Measurements from ENCODE around the gene SEMA4D. TPM values are rescaled to one million over a fixed set of nuclear protein-coding genes. Genes with fewer than 3 reads are reported as not detected.
A peak's percentile ranks its signal among the peaks of the same experiment; 100 is the strongest.

SEMA4D gene
- total RNA-seq, 1 donor from 2014 or later, result 12.3 TPM

- H3K4me3 ChIP-seq (ENCODE audit: low read depth, low read length), result no peak overlapping the region
- no peak for TF ChIP-seq CTCF (conservative IDR thresholded peaks at IDR 0.05; ENCODE audit: low read depth, low read length)
- peak; percentile 99 for DNase-seq (ENCODE audit: low read depth)
Observed at GRCh38 chr9:89466451-89467277, 31.2 kb downstream of the SEMA4D start.

- no peak for DNase-seq (ENCODE audit: low read depth)
- H3K4me3 ChIP-seq (ENCODE audit: low read depth, low read length), result no peak overlapping the region
- no peak for TF ChIP-seq CTCF (conservative IDR thresholded peaks at IDR 0.05; ENCODE audit: low read depth, low read length)
Observed at GRCh38 chr9:89465726-89466308, 32.1 kb downstream of the SEMA4D start.

- TF ChIP-seq CTCF (conservative IDR thresholded peaks at IDR 0.05; ENCODE audit: low read depth, low read length), result no peak
- no peak overlapping the region for H3K4me3 ChIP-seq (ENCODE audit: low read depth, low read length)
- no peak for DNase-seq (ENCODE audit: low read depth)
Observed at GRCh38 chr9:89465001-89465451, 32.9 kb downstream of the SEMA4D start.

GRCh38 chr9:89464300-89464901 lies 33.5 kb downstream of the SEMA4D start:
- DNase-seq (ENCODE audit: low read depth), result no peak
- H3K4me3 ChIP-seq (ENCODE audit: low read depth, low read length), result no peak overlapping the region
- TF ChIP-seq CTCF (conservative IDR thresholded peaks at IDR 0.05; ENCODE audit: low read depth, low read length), result no peak

DNA sequence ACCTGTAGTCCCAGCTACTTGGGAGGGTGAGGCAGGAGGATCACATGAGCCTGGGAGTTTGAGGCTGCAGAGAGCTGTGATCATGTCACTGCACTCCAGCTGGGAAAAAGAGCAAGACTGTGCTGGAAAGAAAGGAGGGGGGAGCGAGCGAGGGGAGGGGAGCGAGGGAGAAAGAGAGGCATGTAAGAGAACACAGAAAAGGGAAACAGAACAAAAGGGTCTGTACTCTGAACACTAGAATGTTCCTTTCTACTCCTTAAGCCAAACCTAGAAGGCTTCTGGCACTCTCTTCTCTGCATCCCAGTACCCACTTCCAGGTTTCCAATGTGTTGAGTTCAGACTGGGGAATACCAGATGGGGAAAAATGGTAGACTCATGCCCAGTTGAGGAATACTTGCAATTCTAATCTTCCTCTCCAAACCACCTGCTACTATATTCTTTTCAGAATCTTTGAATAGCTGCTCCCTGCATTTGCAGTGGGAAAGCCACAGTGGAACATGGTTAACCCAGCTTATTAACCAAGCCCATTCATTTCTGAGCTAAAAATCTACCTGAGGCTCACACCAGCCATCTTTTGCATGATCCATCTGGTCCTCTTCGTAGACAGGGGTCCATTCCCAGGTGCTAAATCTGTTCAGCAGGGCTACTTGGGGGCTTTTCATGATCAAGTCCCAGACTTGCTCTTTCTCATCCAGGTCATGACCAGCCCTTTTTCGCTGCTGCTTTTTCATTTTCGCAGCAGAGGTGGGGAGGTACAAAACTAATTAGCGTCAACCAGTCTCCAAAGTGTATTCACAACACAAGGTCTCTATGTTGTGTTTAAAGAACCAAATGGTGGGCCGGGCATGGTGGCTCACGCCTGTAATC lies 34.9 kb downstream of the SEMA4D start:
- H3K4me3 ChIP-seq (ENCODE audit: low read depth, low read length), result no peak overlapping the region
- TF ChIP-seq CTCF (conservative IDR thresholded peaks at IDR 0.05; ENCODE audit: low read depth, low read length), result no peak
- no peak for DNase-seq (ENCODE audit: low read depth)

DNA sequence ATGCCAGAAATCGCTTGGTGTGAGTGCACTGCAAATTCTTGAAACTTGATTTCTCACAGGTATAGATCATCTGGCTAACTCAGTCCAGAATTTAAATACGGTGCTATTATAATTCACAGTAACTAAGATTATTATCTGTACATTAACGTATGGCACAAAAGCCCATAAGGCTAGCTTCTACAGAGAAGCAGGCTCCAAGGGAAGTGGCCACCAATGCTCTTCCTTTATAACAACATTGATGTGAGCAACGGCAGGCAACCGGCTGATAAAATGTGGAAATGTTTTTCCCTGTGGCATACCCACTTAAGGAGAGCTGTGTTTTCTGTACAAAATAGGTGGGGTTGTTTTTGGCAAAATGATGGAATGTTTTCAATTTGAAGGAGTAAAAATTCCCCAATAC lies 35.7 kb downstream of the SEMA4D start:
- no peak for DNase-seq (ENCODE audit: low read depth)
- TF ChIP-seq CTCF (conservative IDR thresholded peaks at IDR 0.05; ENCODE audit: low read depth, low read length), result no peak
- H3K4me3 ChIP-seq (ENCODE audit: low read depth, low read length), result no peak overlapping the region

All from epithelial cell of proximal tubule (primary cell).